ENCODE data around the gene CTNNA3.

GRCh38 chr10:66784770-66785169 is 911.2 kb downstream of the CTNNA3 start:
- TF ChIP-seq CTCF (IDR thresholded peaks at IDR 0.05; ENCODE audit: insufficient read depth, low read length, poor library complexity, severe bottlenecking) = no peak
- TF ChIP-seq EZH2phosphoT487 (conservative IDR thresholded peaks at IDR 0.05; ENCODE audit: low read length) = no peak
